AG04449 (cell line): Measurements from ENCODE around the gene NINL.
"Not testable (repeated sequence)": the region's sequence is repeated elsewhere in the genome, so short reads cannot be mapped to it uniquely, and the experiment has no call there.

Experiments
- CTCF ChIA-PET: fragments of 350-600 bp; formaldehyde crosslinking; extraction: SDS; loops from one replicate; lab custom pipeline; 2021; ENCODE audit warnings: antibody characterized with exemption; lab: Yijun Ruan, JAX
- POLR2A ChIA-PET: fragments of 400-600, 350-600 bp; formaldehyde crosslinking; extraction: SDS; loops from one replicate; lab custom pipeline; 2020; ENCODE audit warnings: antibody characterized with exemption, inconsistent platforms; lab: Yijun Ruan, JAX
- DNase-seq: peaks from one replicate; pipeline ENCODE4 v3.0.0-alpha.2; 2010; ENCODE audit warnings: low read depth, low spot score
- H3K4me3 ChIP-seq: 2 replicates; pipeline ENCODE4 v1.5.1; 2011; ENCODE audit warnings: low read depth, mild to moderate bottlenecking, control low read depth, low read length
- CTCF ChIP-seq: IDR thresholded peaks from one replicate; pipeline ENCODE4 v1.5.1; 2011; ENCODE audit warnings: mild to moderate bottlenecking, moderate library complexity, low read length, control low read depth, inconsistent platforms; ENCODE audit not compliant: insufficient read depth; ENCODE audit errors: missing control alignments

NINL gene

GRCh38 chr20:25563362-25563761 is 22.0 kb downstream of the NINL start:
- ChIA-PET POLR2A (no interaction called here), CTCF (interaction anchor here (1.1 kb wide), 1 partner anchor 12 kb away, joined by 3 read pairs; no protein-coding TSS in a partner anchor)
- no peak for DNase-seq
- H3K4me3 ChIP-seq: no peak overlapping the region
- no peak for TF ChIP-seq CTCF

- POLR2A ChIA-PET, CTCF ChIA-PET, H3K4me3 ChIP-seq, DNase-seq: not testable (repeated sequence)
Measured at GRCh38 chr20:25561771-25562170, 23.6 kb downstream of the NINL start.

GRCh38 chr20:25553819-25554296 is 31.5 kb downstream of the NINL start:
- no peak for TF ChIP-seq CTCF
- no peak for DNase-seq
- H3K4me3 ChIP-seq: no peak overlapping the region
- CTCF ChIA-PET: interaction anchor here (0.6 to 1.2 kb wide), 2 partner anchors 9 to 18 kb away, joined by 3 to 4 read pairs; no protein-coding TSS in a partner anchor
- POLR2A ChIA-PET: no interaction called here

GRCh38 chr20:25552977-25553376 is 32.4 kb downstream of the NINL start:
- CTCF ChIA-PET: interaction anchor here (0.7 kb wide), 1 partner anchor 13 kb away, joined by 4 read pairs; no protein-coding TSS in a partner anchor
- DNase-seq: no peak
- H3K4me3 ChIP-seq: no peak overlapping the region
- no peak for TF ChIP-seq CTCF
- POLR2A ChIA-PET: no interaction called here

GRCh38 chr20:25551413-25552215 is 33.7 kb downstream of the NINL start:
- no peak overlapping the region for H3K4me3 ChIP-seq
- CTCF ChIA-PET: interaction anchor here (1.1 kb wide), 1 partner anchor 18 kb away, joined by 4 read pairs; no protein-coding TSS in a partner anchor
- POLR2A ChIA-PET: no interaction called here
- no peak for DNase-seq
- no peak for TF ChIP-seq CTCF

GRCh38 chr20:25550645-25551337 is 34.5 kb downstream of the NINL start:
- CTCF ChIA-PET, DNase-seq, H3K4me3 ChIP-seq, POLR2A ChIA-PET: not testable (repeated sequence)

GRCh38 chr20:25549843-25550477 is 35.4 kb downstream of the NINL start:
- CTCF ChIA-PET: no interaction called here
- TF ChIP-seq CTCF: no peak
- DNase-seq: no peak
- no peak overlapping the region for H3K4me3 ChIP-seq
- POLR2A ChIA-PET: no interaction called here
